Stimulated activated CD4-positive, alpha-beta T cell treated with anti-CD3 and anti-CD28 coated beads, Interleukin-4, amount 100 ng/mL, for 24 hours (primary cell): ENCODE measurements around the gene TRAP1.

Source experiments
- DNase-seq: peaks from one replicate; pipeline ENCODE4 v3.0.0-alpha.2; 2020

The TRAP1 gene

DNA sequence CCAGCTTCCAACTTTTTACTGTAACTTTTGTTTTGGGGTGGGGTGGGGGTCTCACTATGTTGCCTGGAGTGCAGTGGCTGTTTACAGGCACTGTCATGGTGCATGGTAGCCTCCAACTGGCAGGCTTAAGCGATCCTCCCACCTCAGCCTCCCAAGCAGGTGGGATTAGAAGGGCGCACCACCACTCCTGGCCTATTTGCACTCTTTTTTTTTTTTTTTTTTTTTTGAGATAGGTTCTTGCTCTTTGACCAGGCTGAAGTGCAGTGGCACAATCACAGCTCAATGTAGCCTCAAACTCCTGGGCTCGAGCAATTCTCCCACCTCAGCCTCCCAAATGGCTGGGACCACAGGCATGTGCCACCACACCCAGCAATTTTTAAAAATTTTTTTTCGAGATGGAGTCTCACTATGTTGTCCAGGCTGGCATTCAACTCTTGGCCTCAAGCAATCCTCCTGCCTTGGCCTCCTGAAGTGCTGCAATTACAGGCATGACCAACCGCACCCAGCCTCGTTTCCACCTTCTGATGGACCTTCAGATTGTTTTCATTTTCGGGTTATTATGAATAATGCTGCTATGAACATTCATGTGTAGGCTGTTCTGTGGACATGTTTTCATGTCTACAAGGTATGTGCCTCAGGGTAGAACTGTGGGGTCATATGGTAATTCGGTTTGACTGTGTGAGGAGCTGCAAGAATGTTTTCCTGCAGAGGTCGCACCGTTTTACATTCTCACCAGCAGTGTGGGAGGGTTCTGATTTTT lies 10.9 kb downstream of the TRAP1 start:
- no peak for DNase-seq

DNA sequence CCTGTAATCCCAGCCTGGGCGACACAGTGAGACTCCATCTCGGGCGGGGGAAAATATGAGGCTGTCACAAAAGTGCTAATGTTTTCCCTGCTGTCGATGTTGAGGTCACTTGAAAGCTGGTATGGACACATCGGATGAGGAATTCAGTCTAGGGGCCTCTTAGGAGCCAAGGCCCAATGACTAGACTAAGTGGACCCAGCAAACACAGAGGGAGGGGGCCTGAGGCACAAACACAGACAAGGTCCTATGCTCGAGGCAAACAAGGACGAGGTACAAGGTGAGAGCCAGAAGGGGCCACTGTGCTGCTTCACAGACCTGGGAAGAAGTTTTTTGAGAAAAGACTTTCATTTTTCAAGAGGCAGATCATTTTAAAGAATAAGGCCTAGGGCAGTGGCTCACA lies 15.2 kb downstream of the TRAP1 start:
- DNase-seq: no peak

DNA sequence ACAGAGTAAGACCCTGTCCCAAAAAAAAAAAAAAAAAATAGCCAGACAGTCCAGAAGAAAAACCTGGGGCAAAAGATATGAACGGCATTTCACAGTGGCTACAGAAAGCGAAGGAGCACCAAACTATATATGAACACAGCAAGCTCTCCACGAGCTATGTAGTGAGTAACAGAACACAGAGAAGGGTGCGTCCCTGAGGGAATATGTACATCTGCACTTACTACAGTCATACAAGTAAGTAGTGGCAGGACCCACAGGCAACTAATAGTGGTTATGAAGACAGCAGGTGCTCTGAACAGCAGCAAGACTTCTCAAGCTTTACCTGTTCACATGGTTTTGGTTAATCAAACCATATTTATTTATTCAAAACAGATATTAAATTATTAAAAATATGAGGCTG lies 15.8 kb downstream of the TRAP1 start:
- no peak for DNase-seq

DNA sequence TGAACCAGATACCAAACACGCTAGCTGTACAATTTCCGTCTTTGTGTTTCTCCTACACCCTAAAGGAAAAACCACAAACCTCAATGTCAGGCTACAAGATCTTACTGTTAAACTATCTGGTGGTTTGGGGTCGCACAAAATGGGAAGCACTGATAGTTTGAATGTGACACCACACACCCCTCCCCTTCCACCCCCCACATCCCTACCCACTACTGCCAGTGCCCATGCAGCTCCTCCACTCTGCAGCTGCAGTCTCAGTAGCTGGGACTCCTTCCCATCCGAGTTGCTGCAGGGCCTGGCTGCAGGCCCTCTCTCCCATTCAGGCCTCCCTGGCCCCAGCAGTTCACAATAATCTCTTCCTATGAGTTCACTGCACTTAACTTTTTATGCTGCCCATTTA lies 18.4 kb downstream of the TRAP1 start:
- DNase-seq: no peak

DNA sequence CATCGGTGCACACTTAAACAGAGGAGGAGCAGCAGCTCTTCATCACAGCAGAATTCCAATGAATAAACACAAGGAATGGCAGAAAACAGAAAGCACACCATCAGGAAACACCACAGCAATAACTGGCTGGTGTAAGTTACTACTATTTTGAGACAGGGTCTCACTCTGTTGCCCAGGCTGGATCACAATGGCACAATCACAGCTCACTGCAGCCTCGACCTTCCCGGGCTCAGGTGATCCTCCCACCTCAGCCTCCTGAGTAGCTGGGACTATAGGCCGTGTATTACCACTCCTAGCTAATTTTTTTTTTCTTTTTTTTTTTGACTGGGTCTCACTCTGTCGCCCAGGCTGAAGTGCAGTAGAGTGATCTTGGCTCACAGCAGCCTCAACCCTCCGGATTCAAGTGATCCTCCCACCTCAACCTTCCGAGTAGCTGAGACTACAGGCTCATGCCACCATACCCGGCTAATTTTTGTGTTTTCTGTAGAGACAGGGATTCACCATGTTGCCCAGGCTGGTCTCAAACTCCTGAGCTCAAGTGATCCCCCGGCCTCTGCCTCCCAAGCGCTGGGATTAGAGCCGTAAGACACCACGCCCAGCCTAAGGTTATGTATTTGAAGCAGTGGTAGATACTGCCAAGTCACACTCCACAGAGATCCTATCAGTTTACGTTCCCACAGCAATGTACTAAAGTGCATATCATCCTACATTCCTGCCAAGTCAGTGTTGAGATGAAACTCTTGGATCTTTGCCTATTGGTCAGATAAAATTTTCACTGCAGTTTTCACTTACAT lies 20.7 kb downstream of the TRAP1 start:
- DNase-seq: no peak

DNA sequence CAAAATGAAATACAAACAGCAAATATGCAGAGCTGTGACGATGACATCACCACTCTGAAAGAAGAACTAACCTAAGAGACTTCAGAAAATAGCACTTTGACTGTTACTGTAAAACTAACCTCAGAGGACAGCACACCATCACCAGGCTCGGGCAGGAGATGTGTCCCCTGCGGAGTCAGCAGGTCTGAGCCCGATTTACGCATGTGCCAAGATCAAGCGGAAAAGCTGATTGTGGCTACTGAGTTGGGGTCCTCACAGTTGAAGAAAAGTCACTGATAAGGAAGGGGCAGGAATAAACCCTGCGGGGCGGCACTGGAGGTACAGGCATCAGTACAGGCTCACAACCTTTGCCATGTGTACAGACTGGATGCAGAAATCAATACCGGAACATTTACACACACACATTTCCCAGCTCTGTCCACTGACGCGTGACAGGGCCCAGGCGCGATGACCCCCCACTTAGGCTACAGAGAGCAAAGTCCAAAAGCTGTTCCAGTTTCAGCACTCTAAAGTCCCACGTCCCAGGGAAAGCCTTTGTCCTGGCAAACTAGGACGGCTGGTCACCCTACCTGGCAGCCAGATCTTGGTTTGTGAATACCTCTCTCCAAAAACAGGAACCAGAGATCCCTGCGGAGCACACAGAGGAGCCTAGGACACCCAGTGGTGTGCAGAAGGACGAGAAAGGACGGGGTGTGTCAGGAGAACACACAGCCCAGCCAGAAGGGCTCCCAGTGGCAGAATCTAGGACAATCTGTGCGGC lies 21.5 kb downstream of the TRAP1 start:
- no peak for DNase-seq

DNA sequence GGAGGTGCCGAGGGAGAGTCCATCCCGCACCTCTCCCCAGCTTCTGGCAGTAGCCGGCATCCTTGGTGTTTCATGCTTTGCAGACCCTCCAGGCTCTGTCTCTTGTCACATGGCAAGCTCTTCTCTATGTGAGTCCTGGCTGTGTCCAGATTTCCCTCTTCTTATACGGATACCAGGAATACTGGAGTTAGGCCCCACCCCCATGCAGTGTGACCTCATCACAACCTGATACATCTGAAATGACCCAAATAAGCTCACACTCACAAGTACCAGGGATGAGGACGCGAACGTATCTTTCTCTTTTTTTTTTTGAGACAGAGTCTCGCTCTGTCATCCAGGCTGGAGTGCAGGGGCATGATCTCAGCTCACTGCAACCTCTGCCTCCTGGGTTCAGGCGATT lies 23.3 kb downstream of the TRAP1 start:
- DNase-seq: no peak

DNA sequence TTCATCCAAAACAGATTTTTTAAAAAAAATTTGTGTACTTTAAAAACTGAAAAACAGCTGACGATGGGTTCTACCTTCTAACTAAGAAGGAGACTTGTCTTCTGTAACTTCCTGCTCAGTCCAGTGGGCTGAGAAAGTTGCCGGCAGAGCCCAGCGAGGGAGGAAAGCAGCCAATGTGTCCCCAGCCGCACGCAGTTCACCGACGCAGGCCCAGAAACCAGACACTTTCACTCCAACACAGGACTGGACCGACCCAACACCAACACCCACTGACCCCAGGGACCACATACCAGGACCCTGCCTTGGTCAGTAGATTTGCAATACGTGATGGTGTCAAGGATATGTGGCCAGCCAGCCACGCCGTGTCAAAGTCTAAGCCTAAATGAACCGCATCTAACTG lies 25.6 kb downstream of the TRAP1 start:
- no peak for DNase-seq

DNA sequence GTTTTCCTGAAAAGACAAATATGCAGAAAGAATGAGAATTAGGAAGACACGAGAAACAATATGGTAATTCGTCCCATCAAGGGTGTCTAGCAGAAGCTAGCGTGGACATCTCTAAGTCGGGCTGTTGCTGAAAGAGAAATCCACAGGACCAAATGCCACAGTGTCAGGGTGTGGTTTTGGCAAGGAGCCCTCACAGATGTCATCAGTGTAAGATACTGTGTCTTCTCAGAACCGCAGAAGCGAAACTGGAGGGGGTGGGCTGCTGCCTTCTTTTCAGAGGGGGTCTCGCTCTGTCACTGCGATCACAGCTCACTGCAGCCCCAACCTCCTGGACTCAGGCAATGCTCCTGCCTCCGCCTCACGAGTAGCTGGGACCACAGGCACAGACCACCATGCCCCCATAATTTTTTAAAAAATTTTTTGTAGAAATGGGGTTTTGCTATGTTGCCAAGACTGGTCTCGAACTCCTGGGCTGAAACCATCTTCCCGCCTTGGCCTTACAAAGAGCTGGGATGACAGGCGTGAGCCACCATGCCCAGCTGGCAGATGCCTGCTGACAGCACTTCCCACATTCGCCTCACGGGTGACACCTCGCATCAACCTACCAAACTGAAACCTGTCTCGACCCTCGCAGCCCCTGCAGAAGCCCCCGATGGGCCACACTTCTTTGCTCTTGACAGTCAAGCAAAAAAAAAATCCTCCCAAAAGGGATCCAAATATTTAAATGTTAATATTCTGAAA lies 26.2 kb downstream of the TRAP1 start:
- DNase-seq: no peak

DNA sequence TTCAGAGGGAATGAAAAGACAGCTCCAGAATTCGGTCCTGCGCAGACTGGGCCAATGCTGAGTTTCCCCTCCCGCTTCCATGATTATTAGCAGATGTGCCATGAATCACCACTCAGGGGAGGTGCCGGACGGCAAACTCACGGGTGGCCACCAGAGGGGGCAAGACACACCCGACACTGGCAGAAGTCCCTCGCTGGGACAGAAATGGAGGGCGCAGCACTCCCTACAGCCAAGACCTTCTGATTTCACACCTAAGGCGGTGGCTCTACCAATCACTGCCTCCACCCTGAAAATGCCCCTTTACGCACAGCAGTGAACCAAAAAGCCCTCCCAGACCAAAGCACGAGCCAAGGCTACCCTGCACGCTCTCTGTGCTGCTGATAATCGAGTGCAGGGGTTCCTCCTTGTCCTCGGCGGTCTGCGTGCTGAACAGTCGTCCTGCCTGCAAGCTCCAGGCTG lies 26.8 kb downstream of the TRAP1 start:
- DNase-seq: peak; percentile 84

DNA sequence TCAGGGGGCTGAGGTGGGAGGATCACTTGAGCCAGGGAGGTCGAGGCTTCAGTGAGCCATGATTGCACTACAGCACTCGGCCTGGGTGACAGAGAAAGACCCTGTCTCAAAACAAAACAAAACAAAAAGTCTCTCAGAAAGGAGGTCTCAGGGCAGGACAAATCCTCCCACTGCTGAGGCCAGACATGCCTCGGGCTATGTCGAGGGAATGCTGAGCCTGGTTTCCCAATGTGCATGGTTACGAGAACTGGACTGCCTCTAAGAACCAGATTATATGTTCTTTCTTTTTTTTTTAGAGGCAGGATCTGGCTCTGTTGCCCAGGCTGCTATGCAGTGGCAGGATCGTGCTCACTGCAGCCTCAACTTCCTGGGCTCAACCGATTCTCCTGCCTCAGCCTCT lies 27.6 kb downstream of the TRAP1 start:
- no peak for DNase-seq

DNA sequence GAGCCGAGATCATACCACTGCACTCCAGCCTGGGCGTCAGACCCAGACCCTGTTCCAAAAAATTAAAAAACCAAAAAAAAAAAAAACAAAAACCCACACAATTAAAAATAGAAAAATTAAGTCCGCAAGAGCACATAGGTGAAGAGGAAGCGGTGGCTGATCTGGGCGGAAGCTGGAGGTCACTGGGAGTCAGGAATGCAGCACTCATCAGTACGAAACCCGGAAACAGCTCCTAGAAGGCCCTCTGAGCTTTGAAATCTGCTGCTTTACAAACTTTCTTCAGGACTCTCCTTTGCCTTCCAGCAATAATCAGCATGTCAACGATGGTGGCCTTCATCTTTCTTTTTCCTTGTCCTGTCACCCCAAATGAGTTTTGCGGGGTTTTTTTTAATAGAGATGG lies 29.5 kb downstream of the TRAP1 start:
- DNase-seq: no peak

DNA sequence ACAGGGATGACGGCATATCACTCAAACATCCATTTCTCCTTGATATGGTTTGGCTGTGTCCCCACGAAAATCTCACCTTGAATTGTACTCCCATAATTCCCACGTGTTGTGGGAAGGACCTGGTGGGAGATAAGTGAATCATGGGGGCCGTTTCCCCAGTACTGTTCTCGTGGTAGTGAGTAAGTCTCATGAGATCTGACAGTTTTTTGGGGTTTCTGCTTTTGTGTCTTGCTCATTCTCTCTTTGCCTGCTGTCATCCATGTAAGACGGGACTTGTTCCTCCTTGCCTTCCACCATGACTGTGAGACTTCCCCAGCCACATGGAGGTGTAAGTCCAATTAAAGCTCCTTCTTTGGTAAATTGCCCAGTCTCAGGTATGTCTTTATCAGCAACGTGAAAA lies 30.3 kb downstream of the TRAP1 start:
- DNase-seq: no peak

DNA sequence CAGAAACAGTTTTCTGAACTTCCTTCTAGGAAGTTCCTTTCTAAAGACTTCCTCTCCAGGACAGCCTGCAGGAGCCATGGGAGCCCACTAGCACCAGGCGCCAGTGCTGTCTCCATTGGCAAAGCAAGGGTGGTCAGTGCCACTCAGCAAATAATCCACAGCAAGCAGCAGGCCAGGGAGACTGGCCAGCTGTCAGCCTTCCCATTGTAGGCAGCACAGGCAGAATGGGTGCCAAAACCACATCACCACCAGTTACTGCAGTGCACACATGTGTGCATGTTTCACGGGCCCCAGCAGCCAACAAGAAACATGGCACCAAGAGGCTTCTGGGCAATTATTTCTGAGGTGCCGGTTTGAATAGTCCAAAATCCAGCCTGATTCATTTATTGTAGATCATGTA lies 36.1 kb downstream of the TRAP1 start:
- no peak for DNase-seq

DNA sequence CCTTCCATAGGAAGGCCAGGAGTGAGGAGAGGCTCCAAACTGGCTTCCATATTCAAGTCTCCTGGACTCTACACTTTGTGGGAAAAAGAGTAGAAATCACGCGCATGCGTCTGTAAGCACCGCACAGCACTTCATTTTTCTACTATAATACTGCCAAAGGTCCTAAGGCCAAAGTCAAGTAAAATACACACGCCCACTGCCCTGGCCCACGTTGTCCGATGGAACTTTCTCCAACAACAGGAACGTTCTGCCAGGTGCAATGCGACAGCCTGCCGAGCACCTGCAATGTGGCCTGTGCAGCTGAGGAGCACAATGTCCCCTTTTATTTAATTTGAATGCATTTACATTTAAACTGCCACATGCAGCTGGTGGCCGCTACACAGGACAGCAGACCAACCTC lies 39.3 kb downstream of the TRAP1 start:
- no peak for DNase-seq

DNA sequence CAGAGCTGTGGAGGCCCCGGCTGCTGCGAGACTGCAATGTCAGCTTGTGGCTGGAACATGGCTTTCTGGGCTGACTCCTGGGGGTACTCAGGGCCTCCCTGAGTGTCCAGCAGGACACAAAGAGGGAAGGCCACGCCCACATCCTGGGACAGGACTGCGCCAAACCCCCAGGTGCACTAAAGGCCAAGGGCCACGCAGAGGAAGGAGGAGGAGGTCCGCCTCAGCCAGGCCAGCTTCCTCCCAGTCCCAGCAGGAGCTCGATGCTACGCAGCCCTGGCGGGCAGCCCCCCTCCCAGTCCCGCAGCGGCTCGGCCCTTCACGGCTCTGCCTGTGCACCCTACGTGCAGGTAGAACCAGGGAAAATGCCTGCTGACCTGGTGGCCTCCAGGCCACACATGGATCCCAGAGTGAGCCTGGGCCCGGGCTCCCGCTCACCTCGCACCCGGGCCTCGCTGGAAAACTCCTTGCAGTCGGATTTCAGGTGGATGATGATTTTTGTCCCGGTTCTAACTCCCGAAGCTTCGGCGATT lies 41.7 kb downstream of the TRAP1 start:
- no peak for DNase-seq

DNA sequence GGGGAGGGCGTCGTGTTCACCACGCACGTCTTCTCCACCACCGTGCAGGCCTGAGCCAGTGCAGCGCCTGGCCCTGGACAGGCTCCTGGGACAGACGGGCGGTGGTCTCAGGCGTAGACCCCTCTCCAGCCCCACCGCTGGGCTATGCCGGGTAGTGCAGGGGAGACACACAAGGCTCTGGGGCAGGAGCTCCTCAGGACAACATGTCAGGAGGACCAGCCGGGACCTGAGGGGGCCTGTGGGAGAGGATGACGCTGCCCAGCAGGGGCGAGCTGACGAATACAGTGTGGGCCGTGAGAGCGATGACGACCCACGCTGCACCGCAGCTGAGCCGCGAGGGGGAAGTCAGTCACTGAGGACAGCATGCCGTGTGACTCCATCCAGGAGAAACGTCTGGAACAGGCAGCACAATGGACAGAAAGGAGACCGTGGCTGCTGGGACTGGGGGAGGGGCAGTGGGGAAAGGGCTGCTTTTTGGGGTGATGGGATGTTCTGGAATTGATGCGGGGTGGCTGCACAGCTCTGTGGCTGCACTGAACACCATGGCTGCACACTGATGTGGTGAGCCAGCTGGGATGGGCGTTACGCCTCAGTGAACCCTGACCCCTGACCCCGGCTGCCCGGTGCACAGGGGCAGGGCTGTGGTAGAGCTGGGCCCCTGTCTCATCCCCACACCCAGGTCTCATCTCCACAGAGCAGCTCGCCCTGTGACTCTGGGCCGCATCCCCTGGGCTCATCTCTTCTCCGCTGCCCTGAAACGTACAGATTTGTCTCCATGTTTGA lies 42.6 kb downstream of the TRAP1 start:
- no peak for DNase-seq

DNA sequence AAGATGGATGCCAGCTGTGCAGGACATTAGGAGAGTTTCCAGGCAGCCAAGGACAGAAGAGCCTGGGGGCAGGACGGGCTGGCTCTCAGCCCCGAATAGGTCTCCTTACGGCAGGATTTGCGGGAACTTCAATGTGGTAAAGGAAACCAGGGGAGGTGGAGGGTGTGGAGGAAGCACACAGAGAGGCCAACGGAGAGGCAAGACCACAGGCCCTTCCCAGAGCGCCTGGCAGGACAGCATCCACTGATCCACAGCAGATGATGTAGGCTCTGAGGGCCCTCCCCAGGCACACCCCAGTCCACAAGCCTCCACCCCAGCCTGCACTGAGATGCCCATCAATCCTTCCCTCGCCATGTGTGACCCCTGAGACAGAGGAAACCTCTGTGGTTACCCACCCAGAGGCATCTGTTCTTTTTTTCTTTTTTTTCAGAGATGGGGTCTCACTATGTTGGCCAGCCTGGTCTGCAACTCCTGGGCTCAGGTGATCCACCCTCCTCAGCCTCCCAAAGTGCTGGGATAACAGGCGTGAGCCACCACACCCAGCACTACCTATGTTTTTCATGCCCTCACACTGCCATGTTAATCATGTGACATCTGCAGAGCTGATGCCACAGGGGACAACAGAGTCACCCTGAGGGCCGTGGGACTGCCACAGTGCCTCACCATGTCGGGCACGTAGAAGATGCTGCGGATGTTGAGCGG lies 43.5 kb downstream of the TRAP1 start:
- no peak for DNase-seq

DNA sequence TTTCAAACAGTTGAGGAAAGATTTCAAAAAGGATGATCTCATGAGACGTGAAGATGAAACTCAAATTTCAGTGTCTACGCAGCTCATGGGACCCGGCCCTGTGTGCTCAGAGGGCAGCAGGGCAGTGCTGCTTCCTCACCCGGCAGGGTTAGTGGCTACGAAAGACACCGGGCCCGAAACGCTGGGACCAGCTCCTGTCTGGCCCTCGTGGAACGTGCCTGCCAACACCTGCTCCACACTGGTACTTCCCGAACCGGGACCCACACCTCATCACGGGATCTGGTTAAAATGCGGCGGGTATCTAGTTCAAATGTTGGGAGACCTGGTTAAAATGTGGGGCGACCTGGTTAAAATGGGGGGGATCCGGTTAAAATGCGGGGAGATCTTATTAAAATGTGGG lies 44.1 kb downstream of the TRAP1 start:
- no peak for DNase-seq

DNA sequence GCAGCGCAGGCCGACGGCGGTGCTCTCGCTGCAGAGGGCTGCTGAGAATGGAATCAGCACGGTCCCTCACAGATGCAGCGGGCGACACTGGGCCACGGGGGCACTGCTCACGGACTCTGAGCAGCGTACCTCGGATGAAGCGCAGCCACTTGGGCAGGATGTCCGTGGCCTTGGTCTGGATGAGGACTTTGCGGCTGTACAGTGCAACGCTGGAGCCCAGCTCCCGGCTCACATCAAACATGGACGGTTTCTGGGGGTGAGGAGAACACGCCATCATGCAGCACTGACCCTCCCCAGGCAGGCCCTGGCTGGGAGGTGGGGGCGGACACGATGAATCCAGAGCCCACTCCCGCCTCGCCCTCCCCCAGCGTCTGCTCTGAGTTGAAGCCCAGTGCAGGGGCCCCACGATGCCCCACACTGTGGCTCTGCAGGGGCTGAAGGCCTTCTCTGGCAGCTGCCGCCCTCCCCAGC lies 44.7 kb downstream of the TRAP1 start:
- no peak for DNase-seq

DNA sequence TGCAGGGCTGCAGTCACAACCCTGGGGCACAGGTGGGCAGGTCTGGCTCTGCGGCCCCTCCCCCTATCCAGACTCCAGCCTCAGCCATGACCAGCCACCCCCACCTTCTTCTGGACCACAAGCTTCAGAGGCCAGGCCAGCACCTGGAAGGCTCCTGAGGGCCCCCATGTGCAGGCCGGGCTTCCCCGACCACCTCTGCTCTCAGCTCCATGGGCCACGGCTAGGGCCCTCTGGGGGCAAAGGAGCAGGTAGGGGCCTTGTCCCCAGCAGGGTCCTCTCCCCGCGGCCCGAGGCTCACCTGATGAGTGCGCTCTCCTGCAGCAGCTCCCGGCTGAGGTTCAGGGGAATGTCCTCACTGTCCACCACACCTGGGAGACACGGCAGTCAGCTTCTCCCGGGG lies 45.9 kb downstream of the TRAP1 start:
- no peak for DNase-seq
